SH-SY5Y (cell line): ENCODE data around the gene SLC16A9.

Source experiments
- GATA2 ChIP-seq: IDR thresholded peaks from 2 replicates; pipeline ENCODE4 v1.6.1; 2011; ENCODE audit warnings: mild to moderate bottlenecking, low read depth, low read length
- GATA3 ChIP-seq: IDR thresholded peaks from 2 replicates; pipeline ENCODE4 v1.6.1; 2011; ENCODE audit warnings: low read depth, mild to moderate bottlenecking, low read length, moderate library complexity

DNA sequence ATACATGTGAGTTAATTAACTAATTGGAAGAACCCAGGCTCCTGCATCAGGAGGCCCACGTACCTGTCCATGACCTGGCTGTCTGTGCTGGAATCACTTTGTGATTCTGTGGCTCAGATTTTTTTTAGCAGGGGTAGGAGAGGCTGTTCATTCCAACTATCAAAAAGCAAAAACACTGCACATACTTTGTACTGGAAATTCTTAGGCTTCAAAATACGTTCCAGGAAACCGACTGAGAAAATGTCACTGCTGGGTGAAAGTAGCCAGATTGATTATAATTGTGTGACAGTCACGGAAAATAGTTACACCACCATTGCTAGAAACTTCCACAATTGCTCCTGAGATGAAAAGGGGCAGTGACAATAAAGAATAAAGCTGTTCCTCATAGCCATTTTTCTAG is 91.0 kb downstream of the SLC16A9 start:
- TF ChIP-seq GATA2: no peak
- TF ChIP-seq GATA3: no peak
